Measurements from ENCODE around the gene DEAF1. TPM values are rescaled to one million over a fixed set of nuclear protein-coding genes. Genes with fewer than 3 reads are reported as not detected.

DEAF1 gene
- total and polyA plus RNA-seq, 10 of the 15 experiments (the other 5 are each of a cell fraction or from before 2014, with no cell fraction given): 0.68 to 51.3 (median 25.9) TPM

- ATAC-seq: peak; percentile 1
Measured at GRCh38 chr11:614021-614622, 80.9 kb downstream of the DEAF1 start.

More at GRCh38 chr11:614021-614622, 80.9 kb downstream of the DEAF1 start:
- peak overlapping the region; percentile 100 for H3K27ac ChIP-seq (ENCODE audit: control insufficient read depth, insufficient read depth)
- H4K20me1 ChIP-seq (ENCODE audit: control insufficient read depth, insufficient read depth): peaks cover 11% of the 10 kb centered on the region
- 51% methylated on average over 14 of the region's 14 CpGs for WGBS (ENCODE audit: insufficient coverage, insufficient replicate concordance, low lambda C conversion rate, missing lambda C conversion rate)
- ChIA-PET CTCF (interaction anchor here (0.6 to 1.4 kb wide), 2 partner anchors 33 to 82 kb away, joined by 3 to 6 read pairs; partner anchors contain the start of gene TMEM80), RAD21 (ENCODE audit: unreplicated experiment) (interaction anchor here (0.6 to 1.5 kb wide), 5 partner anchors 38 to 259 kb away, joined by 3 to 5 read pairs (median 4); partner anchors contain the start of genes HRAS and PHRF1), POLR2A (interaction anchor here (0.8 to 1.4 kb wide), 7 partner anchors 38 to 164 kb away, joined by 3 to 4 read pairs (median 3); partner anchors contain the start of genes HRAS and PHRF1), SMC1A (ENCODE audit: uncharacterized antibody, unreplicated experiment) (interaction anchor here (0.8 kb wide), 1 partner anchor 38 kb away, joined by 3 read pairs; the partner anchor contains the start of gene PHRF1)
- peak overlapping the region; percentile 91 for H3K9ac ChIP-seq (ENCODE audit: control insufficient read depth, insufficient read depth, low read length)
- in situ Hi-C loops (cut with MboI): no loop called here
- FAIRE-seq (no peak), DNase-seq (ENCODE audit: low read depth, low spot score) (no peak)
- no peaks in the 10 kb centered on the region for H3K9me3 ChIP-seq (replicated peaks; ENCODE audit: control insufficient read depth, insufficient read depth, low read length)
- H3K4me1 ChIP-seq (ENCODE audit: control insufficient read depth, insufficient read depth, low read length): peaks cover 14% of the 10 kb centered on the region
- BruUV-seq (replicated peaks): no TSS peak
- peaks cover 26% of the 10 kb centered on the region for H3K79me2 ChIP-seq (ENCODE audit: control insufficient read depth, insufficient read depth, low read length)
- no peak overlapping the region for H2AFZ ChIP-seq (ENCODE audit: control insufficient read depth, low read depth, low read length)
- H3K27me3 ChIP-seq (replicated peaks in 1 of 2; ENCODE audit: control insufficient read depth in 2 of 2, insufficient read depth in 2 of 2, low read length in 1 of 2): no peaks in the 10 kb centered on the region
- peak; percentile 39 for TF ChIP-seq BCL3 (IDR thresholded peaks at IDR 0.05; ENCODE audit: borderline replicate concordance, insufficient read depth, low read depth, low read length, poor library complexity, severe bottlenecking)
- TF ChIP-seq HDGF (IDR thresholded peaks at IDR 0.05): 0 out of 2 replicates have a peak, but pooled peaks have one; percentile 12
- peak; percentile 43; the same call in 1 of the 2 replicates for TF ChIP-seq POLR2AphosphoS5 (IDR thresholded peaks at IDR 0.05; ENCODE audit: low read length)
- no peak for TF ChIP-seq NFYB (IDR thresholded peaks at IDR 0.05; ENCODE audit: insufficient read depth, low read depth, low read length)
- no peak for TF ChIP-seq CBX5 (IDR thresholded peaks at IDR 0.05; ENCODE audit: low read depth)
- TF ChIP-seq CBFB (IDR thresholded peaks at IDR 0.05; ENCODE audit: low read depth): 0 out of 2 replicates have a peak, but pooled peaks have one; percentile 6
- TF ChIP-seq POLR2A (IDR thresholded peaks at IDR 0.05; ENCODE audit: low read depth, low read length): peak; percentile 70
- intact Hi-C loops (cut with micrococcal nuclease; ENCODE audit: unreplicated experiment): no loop called here
- H3K36me3 ChIP-seq (ENCODE audit: control insufficient read depth in 2 of 2, insufficient read depth in 2 of 2, low read length in 1 of 2): peaks cover 10 to 40% of the 10 kb centered on the region in 2 experiments; a peak in 3 of 4 replicates
- H3K4me3 ChIP-seq: peak overlapping the region; percentile 90
- peak overlapping the region; percentile 99 for H3K4me2 ChIP-seq (ENCODE audit: control insufficient read depth, insufficient read depth)

Data from GM12878 (cell line).